CD4-positive, alpha-beta memory T cell (primary cell): Measurements from ENCODE around the gene SNX14. TPM values are rescaled to one million over a fixed set of nuclear protein-coding genes. Genes with fewer than 3 reads are reported as not detected.
"Not testable (repeated sequence)": the region's sequence is repeated elsewhere in the genome, so short reads cannot be mapped to it uniquely, and the experiment has no call there.

ENCODE experiments used
- CTCF ChIA-PET: fragments of 350-600 bp; sonication (Branson Sonifier 250); formaldehyde crosslinking; loops from one replicate; lab custom pipeline; 2021; ENCODE audit warnings: inconsistent platforms; ENCODE audit not compliant: partially characterized antibody; lab: Charles Lee
- POLR2A ChIA-PET: fragments of 350-600 bp; sonication (Branson Sonifier 250); formaldehyde crosslinking; loops from one replicate; lab custom pipeline; 2021; ENCODE audit not compliant: partially characterized antibody; lab: Charles Lee
- DNase-seq, 5 donors: peaks; one replicate each; pipeline versions ENCODE4 v3.0.0 to v3.0.0-alpha.2; 2020 to 2022; ENCODE audit warnings: mixed read lengths in 1 of 5
- H3K27ac ChIP-seq: one replicate; pipeline ENCODE4 v1.7.0; 2013; ENCODE audit warnings: low read depth, low read length
- H3K27me3 ChIP-seq: 2 replicates; pipeline ENCODE4 v1.7.0; 2013; ENCODE audit warnings: mild to moderate bottlenecking, low read length, moderate library complexity; ENCODE audit not compliant: insufficient read depth
- H3K36me3 ChIP-seq: 2 replicates; pipeline ENCODE4 v1.7.0; 2013; ENCODE audit warnings: mild to moderate bottlenecking, low read length, moderate library complexity; ENCODE audit not compliant: insufficient read depth
- H3K4me1 ChIP-seq: 2 replicates; pipeline ENCODE4 v1.7.0; 2013; ENCODE audit warnings: mild to moderate bottlenecking, low read length, moderate library complexity; ENCODE audit not compliant: insufficient read depth
- H3K4me3 ChIP-seq, 2 donors: one replicate each; pipeline ENCODE4 v1.7.0; 2013; ENCODE audit warnings: low read length in 2 of 2, mild to moderate bottlenecking in 1 of 2
- H3K9me3 ChIP-seq, 2 donors: one replicate each; pipeline ENCODE4 v1.7.0; 2013; ENCODE audit warnings: low read length in 2 of 2, control low read depth in 1 of 2; ENCODE audit not compliant: control insufficient read depth in 1 of 2
- H3K27ac Mint-ChIP-seq, 7 donors: one replicate each; pipeline ENCODE4 v1.8.0; 2020 to 2021; ENCODE audit warnings: mixed read lengths in 7 of 7, mild to moderate bottlenecking in 6 of 7, inconsistent platforms in 3 of 7, moderate library complexity in 3 of 7
- H3K27me3 Mint-ChIP-seq, 2 donors: one replicate each; pipeline ENCODE4 v1.8.0; 2020 to 2021; ENCODE audit warnings: mixed read lengths in 2 of 2
- H3K36me3 Mint-ChIP-seq, 2 donors: one replicate each; pipeline ENCODE4 v1.8.0; 2020 to 2021; ENCODE audit warnings: mixed read lengths in 2 of 2, inconsistent platforms in 1 of 2, mild to moderate bottlenecking in 1 of 2
- H3K4me1 Mint-ChIP-seq, 4 donors: one replicate each; pipeline ENCODE4 v1.8.0; 2020 to 2021; ENCODE audit warnings: mixed read lengths in 4 of 4, mild to moderate bottlenecking in 1 of 4
- H3K4me3 Mint-ChIP-seq, 8 donors: one replicate each; pipeline ENCODE4 v1.8.0; 2020 to 2021; ENCODE audit warnings: mixed read lengths in 8 of 8, mild to moderate bottlenecking in 7 of 8, moderate library complexity in 6 of 8, inconsistent platforms in 3 of 8
- H3K9me3 Mint-ChIP-seq, 8 donors: one replicate each; pipeline ENCODE4 v1.8.0; 2020 to 2021; ENCODE audit warnings: mixed read lengths in 8 of 8, mild to moderate bottlenecking in 5 of 8, inconsistent platforms in 3 of 8, moderate library complexity in 1 of 8
- intact Hi-C: fragments of 100-400 bp; cut with micrococcal nuclease; formaldehyde crosslinking; loops from one replicate; pipeline ENCODE4 v1.15.1; 2023
- polyA plus RNA-seq, 2 donors: library from polyadenylated mRNA; unstranded; fragments of 300-500 nt; fragmentation: Illumina TruSeq; gene quantifications; one replicate each; pipeline ENCODE4 v1.2.3, GENCODE V29; 2021
- total RNA-seq, 2 experiments: library from RNA; stranded (reverse); gene quantifications; one replicate each; pipeline ENCODE4 v1.2.3, GENCODE V29; 2021

Gene SNX14
- total and polyA plus RNA-seq, 4 experiments from 2014 or later: 42.6 to 70.3 (median 60.9) TPM

DNA sequence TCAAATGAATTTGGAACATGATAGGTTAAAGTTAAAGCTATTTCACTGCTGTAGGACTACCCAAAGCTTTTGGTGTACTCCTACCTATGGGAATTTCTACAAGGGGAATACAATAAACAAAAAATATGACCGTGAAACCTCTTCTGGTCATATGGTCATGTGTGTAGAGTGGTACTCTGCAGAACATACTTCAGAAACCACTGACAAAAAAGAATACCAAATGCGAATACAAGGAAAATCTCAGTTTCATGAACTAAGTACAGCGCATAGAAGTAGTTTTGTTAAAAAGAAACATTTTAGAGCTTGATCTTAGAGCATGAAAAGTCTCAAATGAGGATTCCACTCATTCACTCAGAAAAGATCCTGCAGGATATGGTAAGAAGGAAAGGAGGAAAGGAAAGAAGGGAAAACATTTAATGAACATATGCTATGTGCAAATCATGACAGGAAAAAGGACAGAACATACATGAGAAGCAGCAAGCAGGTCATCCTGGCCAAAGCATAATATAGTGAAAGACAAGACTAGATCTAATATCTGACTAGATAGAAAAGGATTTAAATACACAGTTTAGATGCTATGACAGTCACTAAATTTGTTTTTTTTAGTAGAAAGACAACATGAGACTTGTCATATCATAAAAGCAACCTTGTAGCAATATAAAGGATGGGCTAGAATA lies 36.5 kb downstream of the SNX14 start:
- POLR2A ChIA-PET: no interaction called here
- peaks cover 35 to 42% of the 10 kb centered on the region in 2 donors for H3K36me3 Mint-ChIP-seq
- peaks cover 6% of the 10 kb centered on the region for H3K36me3 ChIP-seq

GRCh38 chr6:85552652-85553051 lies 41.0 kb downstream of the SNX14 start:
- H3K27me3 Mint-ChIP-seq: no peaks in the 10 kb centered on the region
- H3K4me3 Mint-ChIP-seq: no peak overlapping the region
- DNase-seq: no peak
- H3K27ac ChIP-seq: no peak overlapping the region
- H3K4me3 ChIP-seq: no peak overlapping the region
- H3K4me1 Mint-ChIP-seq: peaks cover 0 to 3% (median 0%) of the 10 kb centered on the region in 4 donors
- H3K9me3 Mint-ChIP-seq: peaks cover 0 to 3% (median 0%) of the 10 kb centered on the region in 8 donors
- ChIA-PET CTCF (interaction anchor here (1.1 kb wide), 1 partner anchor 13 kb away, joined by 3 read pairs; no protein-coding TSS in a partner anchor), POLR2A (no interaction called here)
- intact Hi-C loops: no loop called here
- no peaks in the 10 kb centered on the region for H3K9me3 ChIP-seq
- no peaks in the 10 kb centered on the region for H3K4me1 ChIP-seq
- H3K36me3 Mint-ChIP-seq: peaks cover 29 to 43% of the 10 kb centered on the region in 2 donors
- no peaks in the 10 kb centered on the region for H3K27me3 ChIP-seq
- peak overlapping the region in 2 of 7 donors; percentile 13 to 20 for H3K27ac Mint-ChIP-seq
- H3K36me3 ChIP-seq: peaks cover 8% of the 10 kb centered on the region

More for the DNA sequence above, 36.5 kb downstream of the SNX14 start:
- Histone ChIP-seq H3K27me3 (no peaks in the 10 kb centered on the region), H3K4me3 (no peak overlapping the region), H3K9me3 (no peaks in the 10 kb centered on the region), H3K4me1 (no peaks in the 10 kb centered on the region), H3K27ac (no peak overlapping the region)
- Mint-ChIP-seq H3K4me3 (no peak overlapping the region), H3K9me3 (no peaks in the 10 kb centered on the region), H3K4me1 (peaks cover 0 to 2% (median 0%) of the 10 kb centered on the region in 4 donors), H3K27ac (peak overlapping the region in 2 of 7 donors; percentile 30 to 47), H3K27me3 (no peaks in the 10 kb centered on the region)
- CTCF ChIA-PET: no interaction called here
- intact Hi-C loops: no loop called here
- no peak for DNase-seq

GRCh38 chr6:85551264-85551663 lies 42.4 kb downstream of the SNX14 start:
- Histone ChIP-seq H3K9me3 (no peaks in the 10 kb centered on the region), H3K4me1 (no peaks in the 10 kb centered on the region), H3K4me3 (no peak overlapping the region), H3K27ac (no peak overlapping the region), H3K36me3 (peaks cover 12% of the 10 kb centered on the region), H3K27me3 (no peaks in the 10 kb centered on the region)
- ChIA-PET CTCF (interaction anchor here (1.0 to 1.5 kb wide), 2 partner anchors 15 kb away, joined by 3 read pairs; no protein-coding TSS in a partner anchor), POLR2A (interaction anchor here (1.5 kb wide), 1 partner anchor 42 kb away, joined by 3 read pairs; the partner anchor contains the start of gene SNX14)
- H3K4me3 Mint-ChIP-seq: no peak overlapping the region
- peak overlapping the region in 1 of 7 donors; percentile 49 for H3K27ac Mint-ChIP-seq
- DNase-seq: peak in 1 of 5 donors; percentile 34
- H3K9me3 Mint-ChIP-seq: peaks cover 0 to 4% (median 0%) of the 10 kb centered on the region in 8 donors
- H3K36me3 Mint-ChIP-seq: peaks cover 34 to 44% of the 10 kb centered on the region in 2 donors
- H3K4me1 Mint-ChIP-seq: peaks cover 0 to 2% (median 0%) of the 10 kb centered on the region in 4 donors
- intact Hi-C loops: no loop called here
- H3K27me3 Mint-ChIP-seq: no peaks in the 10 kb centered on the region

GRCh38 chr6:85547719-85548118 lies 45.9 kb downstream of the SNX14 start:
- Histone ChIP-seq H3K4me3 (no peak overlapping the region), H3K4me1 (no peaks in the 10 kb centered on the region), H3K27me3 (no peaks in the 10 kb centered on the region), H3K9me3 (no peaks in the 10 kb centered on the region), H3K36me3 (peaks cover 17% of the 10 kb centered on the region), H3K27ac (no peak overlapping the region)
- peaks cover 0 to 2% (median 0%) of the 10 kb centered on the region in 4 donors for H3K4me1 Mint-ChIP-seq
- ChIA-PET POLR2A (no interaction called here), CTCF (interaction anchor here (1.0 to 1.1 kb wide), 2 partner anchors 10 to 65 kb away, joined by 3 read pairs; no protein-coding TSS in a partner anchor)
- intact Hi-C loops: no loop called here
- H3K4me3 Mint-ChIP-seq: peak overlapping the region in 1 of 8 donors; percentile 55
- H3K36me3 Mint-ChIP-seq: peaks cover 38 to 45% of the 10 kb centered on the region in 2 donors
- DNase-seq: no peak
- no peaks in the 10 kb centered on the region for H3K27me3 Mint-ChIP-seq
- H3K27ac Mint-ChIP-seq: no peak overlapping the region
- peaks cover 0 to 4% (median 0%) of the 10 kb centered on the region in 8 donors for H3K9me3 Mint-ChIP-seq

- no peak overlapping the region for H3K27ac ChIP-seq
- peaks cover 0 to 4% (median 0%) of the 10 kb centered on the region in 8 donors for H3K9me3 Mint-ChIP-seq
- ChIA-PET CTCF (no interaction called here), POLR2A (no interaction called here)
- H3K27me3 Mint-ChIP-seq: no peaks in the 10 kb centered on the region
- no peaks in the 10 kb centered on the region for H3K4me1 ChIP-seq
- H3K4me3 ChIP-seq: no peak overlapping the region
- H3K27me3 ChIP-seq: no peaks in the 10 kb centered on the region
- no peaks in the 10 kb centered on the region for H3K9me3 ChIP-seq
- peaks cover 0 to 2% (median 0%) of the 10 kb centered on the region in 4 donors for H3K4me1 Mint-ChIP-seq
- peaks cover 33% of the 10 kb centered on the region in 2 donors for H3K36me3 Mint-ChIP-seq
- intact Hi-C loops: no loop called here
- H3K4me3 Mint-ChIP-seq: no peak overlapping the region
- peak overlapping the region in 2 of 7 donors; percentile 66 to 74 for H3K27ac Mint-ChIP-seq
- H3K36me3 ChIP-seq: peaks cover 17% of the 10 kb centered on the region
- no peak for DNase-seq
Observed at GRCh38 chr6:85544776-85545175, 48.9 kb downstream of the SNX14 start.

DNA sequence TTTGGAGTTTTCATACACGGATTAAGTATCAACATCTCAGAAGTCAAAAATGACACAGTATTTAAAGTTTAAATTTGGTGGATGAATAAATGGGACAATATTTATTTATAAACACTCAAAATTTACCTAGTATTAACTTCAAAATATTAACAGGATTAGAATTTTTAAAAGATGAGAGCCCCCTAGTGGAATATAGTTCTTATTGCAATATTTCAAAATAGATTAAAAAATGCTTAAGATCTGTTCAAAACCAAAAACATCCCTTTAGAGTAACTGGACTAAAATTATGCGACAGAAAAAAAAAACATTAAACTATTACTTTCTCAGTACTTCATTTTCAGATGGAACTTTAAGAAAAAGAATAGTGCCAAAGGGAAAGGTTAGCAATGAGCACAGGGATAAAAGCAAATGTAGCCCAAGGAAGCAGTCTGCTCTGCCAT lies 56.6 kb downstream of the SNX14 start:
- POLR2A ChIA-PET: interaction anchor here (1.6 kb wide), 1 partner anchor 141 kb away, joined by 11 read pairs; no protein-coding TSS in a partner anchor
- H3K27me3 ChIP-seq: no peaks in the 10 kb centered on the region
- Mint-ChIP-seq H3K4me1 (peaks cover 0 to 2% (median under 1%) of the 10 kb centered on the region in 4 donors), H3K27ac (peak overlapping the region in 1 of 7 donors; percentile 12), H3K27me3 (no peaks in the 10 kb centered on the region), H3K9me3 (no peaks in the 10 kb centered on the region), H3K36me3 (peaks cover 23 to 34% of the 10 kb centered on the region in 2 donors), H3K4me3 (no peak overlapping the region)
- H3K4me1 ChIP-seq: no peaks in the 10 kb centered on the region
- peak in 1 of 5 donors; percentile 6 for DNase-seq
- CTCF ChIA-PET: interaction anchor here (0.9 to 3.4 kb wide), 18 partner anchors 11 to 185 kb away, joined by 3 to 20 read pairs (median 4); no protein-coding TSS in a partner anchor
- peaks cover 8% of the 10 kb centered on the region for H3K36me3 ChIP-seq
- H3K4me3 ChIP-seq: no peak overlapping the region
- no peaks in the 10 kb centered on the region for H3K9me3 ChIP-seq
- no peak overlapping the region for H3K27ac ChIP-seq
- intact Hi-C loops: loop anchor here (2.0 to 5.0 kb wide), 3 partner anchors 55 to 182 kb away; partner anchors contain the start of gene SNX14

GRCh38 chr6:85524281-85524680 lies 69.4 kb downstream of the SNX14 start:
- H3K27me3 Mint-ChIP-seq, H3K27ac Mint-ChIP-seq, H3K4me1 ChIP-seq, DNase-seq, intact Hi-C loops, H3K27me3 ChIP-seq, H3K4me3 ChIP-seq, H3K4me1 Mint-ChIP-seq, H3K36me3 ChIP-seq, H3K4me3 Mint-ChIP-seq, H3K27ac ChIP-seq, H3K9me3 Mint-ChIP-seq, POLR2A ChIA-PET, H3K9me3 ChIP-seq: not testable (repeated sequence)
- peaks cover 48 to 66% of the 10 kb centered on the region in 2 donors for H3K36me3 Mint-ChIP-seq
- CTCF ChIA-PET: interaction anchor here (3.7 kb wide), 1 partner anchor 12 kb away, joined by 20 read pairs; no protein-coding TSS in a partner anchor
